Measurements from ENCODE around the gene FFAR2.

DNA sequence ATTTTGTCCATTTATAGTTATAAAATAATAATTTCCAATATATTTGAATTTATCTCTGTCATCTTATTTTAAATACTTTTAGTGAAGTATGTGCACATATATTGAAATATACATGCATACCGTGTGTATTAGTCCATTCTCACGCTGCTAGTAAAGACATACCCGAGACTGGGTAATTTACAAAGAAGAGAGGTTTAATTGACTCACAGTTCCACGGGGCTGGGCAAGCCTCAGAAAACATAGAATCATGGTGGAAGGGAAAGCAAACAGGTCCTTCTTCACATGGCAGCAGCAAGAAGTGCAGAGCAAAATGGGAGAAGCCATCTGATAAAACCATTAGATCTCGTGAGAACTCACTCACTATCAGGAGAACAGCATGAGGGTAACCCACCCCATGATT, 37.6 kb upstream of the FFAR2 start:
- TF ChIP-seq CTCF (IDR thresholded peaks at IDR 0.05 in 8 of 11, conservative IDR thresholded peaks at IDR 0.05 in 3 of 11) (no peak), POLR2A (IDR thresholded peaks at IDR 0.05) (no peak)

Measured in spleen (tissue), 7 donors.